ENCODE data around the gene ERMN.

ERMN gene

GRCh38 chr2:157271590-157272203 is 53.9 kb downstream of the ERMN start:
- TF ChIP-seq PPARA (CRISPR knock-in tag; IDR thresholded peaks at IDR 0.05; ENCODE audit: borderline replicate concordance) = no peak
- no peak for TF ChIP-seq TCF4 (CRISPR knock-in tag; IDR thresholded peaks at IDR 0.05; ENCODE audit: borderline replicate concordance)
- no peak for TF ChIP-seq ARNTL (CRISPR knock-in tag; IDR thresholded peaks at IDR 0.05; ENCODE audit: borderline replicate concordance, low read depth)
- no peak for TF ChIP-seq CSRNP3 (CRISPR knock-in tag; IDR thresholded peaks at IDR 0.05)
- no peak for TF ChIP-seq TOX (CRISPR knock-in tag; IDR thresholded peaks at IDR 0.05; ENCODE audit: borderline replicate concordance)
- no peak for TF ChIP-seq ISL1 (CRISPR knock-in tag; IDR thresholded peaks at IDR 0.05)
- TF ChIP-seq ESRRG (CRISPR knock-in tag; IDR thresholded peaks at IDR 0.05) = no peak
- TF ChIP-seq, protein P1, sequence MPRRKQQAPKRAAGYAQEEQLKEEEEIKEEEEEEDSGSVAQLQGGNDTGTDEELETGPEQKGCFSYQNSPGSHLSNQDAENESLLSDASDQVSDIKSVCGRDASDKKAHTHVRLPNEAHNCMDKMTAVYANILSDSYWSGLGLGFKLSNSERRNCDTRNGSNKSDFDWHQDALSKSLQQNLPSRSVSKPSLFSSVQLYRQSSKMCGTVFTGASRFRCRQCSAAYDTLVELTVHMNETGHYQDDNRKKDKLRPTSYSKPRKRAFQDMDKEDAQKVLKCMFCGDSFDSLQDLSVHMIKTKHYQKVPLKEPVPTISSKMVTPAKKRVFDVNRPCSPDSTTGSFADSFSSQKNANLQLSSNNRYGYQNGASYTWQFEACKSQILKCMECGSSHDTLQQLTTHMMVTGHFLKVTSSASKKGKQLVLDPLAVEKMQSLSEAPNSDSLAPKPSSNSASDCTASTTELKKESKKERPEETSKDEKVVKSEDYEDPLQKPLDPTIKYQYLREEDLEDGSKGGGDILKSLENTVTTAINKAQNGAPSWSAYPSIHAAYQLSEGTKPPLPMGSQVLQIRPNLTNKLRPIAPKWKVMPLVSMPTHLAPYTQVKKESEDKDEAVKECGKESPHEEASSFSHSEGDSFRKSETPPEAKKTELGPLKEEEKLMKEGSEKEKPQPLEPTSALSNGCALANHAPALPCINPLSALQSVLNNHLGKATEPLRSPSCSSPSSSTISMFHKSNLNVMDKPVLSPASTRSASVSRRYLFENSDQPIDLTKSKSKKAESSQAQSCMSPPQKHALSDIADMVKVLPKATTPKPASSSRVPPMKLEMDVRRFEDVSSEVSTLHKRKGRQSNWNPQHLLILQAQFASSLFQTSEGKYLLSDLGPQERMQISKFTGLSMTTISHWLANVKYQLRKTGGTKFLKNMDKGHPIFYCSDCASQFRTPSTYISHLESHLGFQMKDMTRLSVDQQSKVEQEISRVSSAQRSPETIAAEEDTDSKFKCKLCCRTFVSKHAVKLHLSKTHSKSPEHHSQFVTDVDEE (CRISPR knock-in tag; IDR thresholded peaks at IDR 0.05) = no peak
- no peak for TF ChIP-seq SNAI2 (CRISPR knock-in tag; IDR thresholded peaks at IDR 0.05)
- TF ChIP-seq ZNF565 (CRISPR knock-in tag; conservative IDR thresholded peaks at IDR 0.05; ENCODE audit: low read depth) = no peak
- no peak for TF ChIP-seq ZFP30 (CRISPR knock-in tag; IDR thresholded peaks at IDR 0.05)
- TF ChIP-seq POU6F1 (CRISPR knock-in tag; IDR thresholded peaks at IDR 0.05; ENCODE audit: borderline replicate concordance, low read depth) = no peak
- no peak for TF ChIP-seq ZNF70 (CRISPR knock-in tag; IDR thresholded peaks at IDR 0.05)
- TF ChIP-seq OSR1 (CRISPR knock-in tag; IDR thresholded peaks at IDR 0.05) = no peak
- no peak for TF ChIP-seq RARB (CRISPR knock-in tag; IDR thresholded peaks at IDR 0.05)
- TF ChIP-seq ZNF8 (CRISPR knock-in tag; IDR thresholded peaks at IDR 0.05) = no peak
- no peak for TF ChIP-seq GLIS3 (CRISPR knock-in tag; IDR thresholded peaks at IDR 0.05)
- ATAC-seq = no peak

GRCh38 chr2:157269922-157270321 is 55.7 kb downstream of the ERMN start:
- TF ChIP-seq, protein P2, sequence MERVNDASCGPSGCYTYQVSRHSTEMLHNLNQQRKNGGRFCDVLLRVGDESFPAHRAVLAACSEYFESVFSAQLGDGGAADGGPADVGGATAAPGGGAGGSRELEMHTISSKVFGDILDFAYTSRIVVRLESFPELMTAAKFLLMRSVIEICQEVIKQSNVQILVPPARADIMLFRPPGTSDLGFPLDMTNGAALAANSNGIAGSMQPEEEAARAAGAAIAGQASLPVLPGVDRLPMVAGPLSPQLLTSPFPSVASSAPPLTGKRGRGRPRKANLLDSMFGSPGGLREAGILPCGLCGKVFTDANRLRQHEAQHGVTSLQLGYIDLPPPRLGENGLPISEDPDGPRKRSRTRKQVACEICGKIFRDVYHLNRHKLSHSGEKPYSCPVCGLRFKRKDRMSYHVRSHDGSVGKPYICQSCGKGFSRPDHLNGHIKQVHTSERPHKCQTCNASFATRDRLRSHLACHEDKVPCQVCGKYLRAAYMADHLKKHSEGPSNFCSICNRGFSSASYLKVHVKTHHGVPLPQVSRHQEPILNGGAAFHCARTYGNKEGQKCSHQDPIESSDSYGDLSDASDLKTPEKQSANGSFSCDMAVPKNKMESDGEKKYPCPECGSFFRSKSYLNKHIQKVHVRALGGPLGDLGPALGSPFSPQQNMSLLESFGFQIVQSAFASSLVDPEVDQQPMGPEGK (CRISPR knock-in tag; IDR thresholded peaks at IDR 0.05; ENCODE audit: borderline replicate concordance) = no peak
- no peak for ATAC-seq

DNA sequence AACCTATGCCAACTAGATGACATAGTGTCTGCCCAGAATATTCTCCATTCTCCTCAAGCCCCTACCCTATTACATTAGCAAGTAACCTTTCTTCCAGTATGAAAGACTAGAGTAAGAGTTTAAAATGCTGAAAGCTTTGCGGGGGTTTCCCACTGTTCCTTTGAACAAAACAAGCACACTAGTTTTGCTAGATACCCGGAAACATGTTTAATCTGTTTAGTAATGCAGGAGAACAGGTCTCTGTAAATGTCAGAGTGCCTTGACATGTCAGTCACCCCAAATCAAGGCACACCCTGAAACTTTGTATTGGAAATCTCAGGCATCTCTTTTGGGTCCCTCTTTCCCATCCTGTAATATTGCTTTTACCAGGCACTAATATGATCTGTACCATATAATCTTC is 56.6 kb downstream of the ERMN start:
- no peak for ATAC-seq
- TF ChIP-seq POU6F1 (CRISPR knock-in tag; IDR thresholded peaks at IDR 0.05; ENCODE audit: borderline replicate concordance, low read depth) = no peak
- no peak for TF ChIP-seq ZNF70 (CRISPR knock-in tag; IDR thresholded peaks at IDR 0.05)
- TF ChIP-seq ZNF8 (CRISPR knock-in tag; IDR thresholded peaks at IDR 0.05) = no peak
- no peak for TF ChIP-seq ISL1 (CRISPR knock-in tag; IDR thresholded peaks at IDR 0.05)
